MG63 (cell line): Measurements from ENCODE around the gene MAGIX. TPM values are rescaled to one million over a fixed set of nuclear protein-coding genes. Genes with fewer than 3 reads are reported as not detected.

Experiments used
- DNase-seq: peaks from one replicate; pipeline ENCODE4 v3.0.0-alpha.2; 2020
- H3K27me3 ChIP-seq: fragments of 250-450 bp; sonication (Bioruptor Pico); 2 replicates; pipeline ENCODE4 v1.5.1; 2020; ENCODE audit warnings: mild to moderate bottlenecking, moderate library complexity
- H3K36me3 ChIP-seq: fragments of 250-450 bp; sonication (Bioruptor Pico); 2 replicates; pipeline ENCODE4 v1.5.1; 2020; ENCODE audit warnings: mild to moderate bottlenecking, moderate library complexity
- H3K4me3 ChIP-seq: fragments of 250-450 bp; sonication (Bioruptor Pico); 2 replicates; pipeline ENCODE4 v1.5.1; 2020; ENCODE audit warnings: mild to moderate bottlenecking, moderate library complexity
- H3K9me3 ChIP-seq: fragments of 250-450 bp; sonication (Bioruptor Pico); 2 replicates; pipeline ENCODE4 v1.5.1; 2020; ENCODE audit warnings: mild to moderate bottlenecking, moderate library complexity
- total RNA-seq: library from RNA; depleted of rRNA; stranded (reverse); fragments of >200 nt; shearing (Covaris generic); gene quantifications from 2 replicates; pipeline ENCODE4 v1.2.3, GENCODE V29; 2014; ENCODE audit warnings: low replicate concordance; rRNA removed

The MAGIX gene
- total RNA-seq, 1 experiment from 2014 or later = 3.2 TPM

DNA sequence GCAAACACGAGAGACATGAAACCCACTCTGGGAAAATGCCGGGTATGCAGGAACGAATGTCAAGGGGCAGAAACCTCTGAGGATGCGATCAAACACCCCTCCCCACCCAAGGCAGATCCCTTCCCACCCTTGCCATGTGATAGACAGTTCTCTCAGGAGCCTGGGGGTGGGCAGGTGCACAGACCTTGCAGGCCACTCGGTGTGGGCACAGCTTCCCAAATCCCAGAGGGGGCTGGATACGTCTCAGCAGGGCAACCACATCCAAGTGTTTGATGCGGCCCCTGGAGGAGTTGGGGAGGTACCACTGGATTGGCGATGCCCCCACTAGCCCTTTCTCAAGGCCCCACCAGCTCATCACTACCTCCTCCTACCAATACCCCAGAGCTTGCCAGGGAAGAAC is 47.8 kb downstream of the MAGIX start:
- Histone ChIP-seq H3K27me3 (no peaks in the 10 kb centered on the region), H3K9me3 (no peaks in the 10 kb centered on the region), H3K36me3 (no peaks in the 10 kb centered on the region), H3K4me3 (no peak overlapping the region)
- no peak for DNase-seq

DNA sequence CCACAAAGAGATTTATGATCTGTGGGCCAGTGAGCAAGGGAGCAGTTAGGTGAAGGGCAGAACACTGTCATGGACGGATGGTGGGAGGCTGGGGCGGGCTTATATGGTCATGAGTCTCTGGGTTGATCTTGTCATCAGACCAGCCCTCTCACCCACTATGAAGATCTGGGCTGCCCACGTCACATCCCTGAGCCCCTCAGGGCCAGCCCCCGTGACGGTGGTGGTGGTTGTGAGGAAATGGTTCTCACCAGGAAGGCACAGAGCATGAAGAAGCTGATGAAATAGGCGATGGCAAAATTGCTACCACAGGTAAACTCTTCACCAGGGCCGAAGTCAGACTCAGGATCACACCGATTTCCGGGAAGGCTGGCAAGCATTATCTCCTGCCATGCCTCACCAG is 48.5 kb downstream of the MAGIX start:
- no peaks in the 10 kb centered on the region for H3K27me3 ChIP-seq
- no peaks in the 10 kb centered on the region for H3K36me3 ChIP-seq
- no peak overlapping the region for H3K4me3 ChIP-seq
- no peak for DNase-seq
- H3K9me3 ChIP-seq = no peaks in the 10 kb centered on the region

DNA sequence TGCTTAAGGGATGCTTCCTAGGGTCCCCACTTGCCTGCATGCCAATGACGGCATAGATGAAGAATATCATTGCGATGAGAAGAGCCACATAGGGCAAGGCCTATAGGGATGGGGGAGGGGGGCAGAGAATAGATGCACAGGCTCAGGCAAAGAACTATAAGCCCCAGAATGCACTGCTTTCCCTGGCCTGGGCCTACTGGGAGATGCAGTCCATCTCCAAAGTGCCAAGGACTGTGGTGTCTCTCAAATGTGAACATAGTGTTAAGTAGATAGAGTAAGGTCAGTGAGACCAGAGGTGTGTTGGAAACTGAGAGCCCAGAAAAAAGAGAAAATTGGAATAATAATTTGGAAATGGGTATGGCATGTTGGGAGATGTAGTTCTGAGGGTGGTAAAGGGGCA is 49.7 kb downstream of the MAGIX start:
- H3K9me3 ChIP-seq = no peaks in the 10 kb centered on the region
- H3K27me3 ChIP-seq = no peaks in the 10 kb centered on the region
- H3K36me3 ChIP-seq = no peaks in the 10 kb centered on the region
- DNase-seq = no peak
- no peak overlapping the region for H3K4me3 ChIP-seq

DNA sequence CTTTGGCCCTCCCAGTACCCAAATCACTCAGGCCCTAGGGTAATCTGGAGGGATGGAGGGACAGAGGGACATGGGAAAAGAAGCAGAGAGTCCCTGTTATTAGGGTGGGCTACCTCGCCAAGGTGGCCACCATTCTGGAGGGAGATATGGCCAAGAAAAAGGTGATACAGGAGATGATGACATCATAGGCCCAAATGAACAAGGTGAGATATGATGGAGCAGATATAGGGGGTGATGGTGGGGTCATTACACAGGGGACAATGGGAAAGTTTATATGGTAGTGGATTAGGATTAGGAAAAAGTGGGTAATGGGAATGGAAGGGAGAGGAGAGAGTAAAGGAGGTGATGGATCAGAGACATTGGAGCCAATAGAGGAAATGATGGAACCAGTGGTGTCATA is 50.3 kb downstream of the MAGIX start:
- Histone ChIP-seq H3K4me3 (no peak overlapping the region), H3K9me3 (no peaks in the 10 kb centered on the region), H3K27me3 (no peaks in the 10 kb centered on the region), H3K36me3 (no peaks in the 10 kb centered on the region)
- DNase-seq = no peak

DNA sequence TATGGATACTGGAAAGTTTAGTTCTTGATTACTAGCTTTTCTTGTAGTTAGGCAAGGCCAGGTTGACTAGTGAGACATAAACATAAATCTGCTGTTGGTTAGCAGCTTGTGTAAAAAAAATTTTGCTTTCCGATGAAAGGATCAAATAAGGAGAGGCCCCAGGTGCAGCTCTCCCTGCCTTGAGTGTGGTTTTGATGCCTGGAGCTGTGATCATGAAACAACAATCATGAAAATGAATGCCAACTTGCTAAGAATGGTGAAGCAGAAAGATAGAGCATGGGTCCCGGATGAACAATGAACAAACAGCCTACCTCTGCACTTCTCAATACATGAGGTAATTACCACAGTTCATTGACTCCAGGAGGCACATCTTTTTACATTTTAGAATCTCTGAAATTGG is 51.9 kb downstream of the MAGIX start:
- no peaks in the 10 kb centered on the region for H3K9me3 ChIP-seq
- no peak for DNase-seq
- no peaks in the 10 kb centered on the region for H3K27me3 ChIP-seq
- no peak overlapping the region for H3K4me3 ChIP-seq
- no peaks in the 10 kb centered on the region for H3K36me3 ChIP-seq

DNA sequence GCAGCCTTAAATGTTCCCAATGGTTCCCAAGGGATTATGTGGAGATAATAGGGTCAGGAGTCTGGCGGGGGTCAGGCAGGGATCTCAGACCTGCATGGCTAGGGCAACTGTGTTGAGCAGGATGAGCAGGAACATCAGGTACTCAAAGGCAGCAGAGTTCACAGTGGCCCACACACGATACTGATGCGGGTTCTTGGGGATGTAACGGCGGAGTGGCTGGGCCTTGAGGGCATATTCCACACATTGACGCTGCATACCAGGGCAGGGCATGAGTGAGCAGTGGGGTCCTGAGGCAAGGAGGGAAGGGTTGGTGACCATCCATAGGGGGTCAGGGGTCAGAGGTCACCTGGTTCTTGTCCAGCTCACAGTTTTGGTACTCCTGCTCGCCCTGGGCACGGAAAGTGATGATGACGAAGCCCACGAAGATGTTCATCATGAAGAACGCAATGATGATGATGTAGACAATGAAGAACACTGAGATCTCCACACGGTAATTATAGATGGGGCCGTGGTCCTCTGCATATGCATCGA is 52.5 kb downstream of the MAGIX start:
- Histone ChIP-seq H3K36me3 (no peaks in the 10 kb centered on the region), H3K27me3 (no peaks in the 10 kb centered on the region), H3K4me3 (no peak overlapping the region), H3K9me3 (no peaks in the 10 kb centered on the region)
- DNase-seq = no peak

Other genes with a start within 250 kb of the MAGIX start
- 1.6 and 1.9 TPM in 2 replicates for gene PIM2, start 243.7 kb upstream of the MAGIX start, total RNA-seq
- gene OTUD5, start 205.2 kb upstream of the MAGIX start, total RNA-seq = 21.9 and 27.4 TPM in 2 replicates
- gene KCND1, start 190.9 kb upstream of the MAGIX start, total RNA-seq = 0.23 TPM in 1 of 2 replicates, not detected in the other
- gene GRIPAP1, start 160.5 kb upstream of the MAGIX start, total RNA-seq = 15.7 and 20.3 TPM in 2 replicates
- gene TFE3, start 119.4 kb upstream of the MAGIX start, total RNA-seq = 41.4 and 49.3 TPM in 2 replicates
- 0.30 and 0.59 TPM in 2 replicates for gene CCDC120, start 103.8 kb upstream of the MAGIX start, total RNA-seq
- 1.9 TPM in 1 of 2 replicates, not detected in the other for gene PRAF2, start 88.8 kb upstream of the MAGIX start, total RNA-seq
- 35.9 and 43.1 TPM in 2 replicates for gene WDR45, start 82.9 kb upstream of the MAGIX start, total RNA-seq
- gene GPKOW, start 39.0 kb upstream of the MAGIX start, total RNA-seq = 30.1 and 38.4 TPM in 2 replicates
- gene PLP2, start 9.1 kb downstream of the MAGIX start, total RNA-seq = 114 and 139 TPM in 2 replicates
- 1.2 and 8.3 TPM in 2 replicates for gene PRICKLE3, start 23.6 kb downstream of the MAGIX start, total RNA-seq
- gene SYP, start 37.4 kb downstream of the MAGIX start, total RNA-seq = 0.17 and 0.63 TPM in 2 replicates
- gene CACNA1F, start 70.6 kb downstream of the MAGIX start, total RNA-seq = not detected in 2 replicates
- gene CCDC22, start 72.7 kb downstream of the MAGIX start, total RNA-seq = 21.2 and 35.2 TPM in 2 replicates
- not detected in 2 replicates for gene FOXP3, start 102.0 kb downstream of the MAGIX start, total RNA-seq
- gene PPP1R3F, start 107.0 kb downstream of the MAGIX start, total RNA-seq = 3.2 and 7.6 TPM in 2 replicates
- not detected in 2 replicates for gene GAGE10, start 140.9 kb downstream of the MAGIX start, total RNA-seq
- gene GAGE12J, start 159.3 kb downstream of the MAGIX start, total RNA-seq = not detected in 2 replicates
- not detected in 2 replicates for gene GAGE13, start 168.8 kb downstream of the MAGIX start, total RNA-seq